ENCODE data around the gene NELFCD.

Gene NELFCD

GRCh38 chr20:59006167-59006863 lies 25.3 kb downstream of the NELFCD start:
- CTCF ChIA-PET = no interaction called here
- DNase-seq (ENCODE audit: extremely low spot score) = no peak
- TF ChIP-seq CTBP1 (IDR thresholded peaks at IDR 0.05; ENCODE audit: borderline replicate concordance) (no peak), SP1 (IDR thresholded peaks at IDR 0.05) (no peak), SUZ12 (IDR thresholded peaks at IDR 0.05) (no peak), ELF4 (IDR thresholded peaks at IDR 0.05) (no peak), L3MBTL2 (conservative IDR thresholded peaks at IDR 0.05) (no peak), BHLHE40 (IDR thresholded peaks at IDR 0.05; ENCODE audit: borderline replicate concordance) (no peak), FOXK2 (IDR thresholded peaks at IDR 0.05) (no peak), ZNF384 (IDR thresholded peaks at IDR 0.05) (no peak), FOXM1 (IDR thresholded peaks at IDR 0.05; ENCODE audit: borderline replicate concordance) (no peak), FOXA1 (IDR thresholded peaks at IDR 0.05) (no peak), LEF1 (IDR thresholded peaks at IDR 0.05; ENCODE audit: borderline replicate concordance) (no peak), HDGF (IDR thresholded peaks at IDR 0.05; ENCODE audit: borderline replicate concordance) (no peak), NFRKB (IDR thresholded peaks at IDR 0.05) (no peak), TARDBP (IDR thresholded peaks at IDR 0.05) (no peak), ARNT (IDR thresholded peaks at IDR 0.05) (no peak)
- TF ChIP-seq, protein P1, sequence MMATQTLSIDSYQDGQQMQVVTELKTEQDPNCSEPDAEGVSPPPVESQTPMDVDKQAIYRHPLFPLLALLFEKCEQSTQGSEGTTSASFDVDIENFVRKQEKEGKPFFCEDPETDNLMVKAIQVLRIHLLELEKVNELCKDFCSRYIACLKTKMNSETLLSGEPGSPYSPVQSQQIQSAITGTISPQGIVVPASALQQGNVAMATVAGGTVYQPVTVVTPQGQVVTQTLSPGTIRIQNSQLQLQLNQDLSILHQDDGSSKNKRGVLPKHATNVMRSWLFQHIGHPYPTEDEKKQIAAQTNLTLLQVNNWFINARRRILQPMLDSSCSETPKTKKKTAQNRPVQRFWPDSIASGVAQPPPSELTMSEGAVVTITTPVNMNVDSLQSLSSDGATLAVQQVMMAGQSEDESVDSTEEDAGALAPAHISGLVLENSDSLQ (IDR thresholded peaks at IDR 0.05) = no peak
- POLR2A ChIA-PET = no interaction called here

GRCh38 chr20:59006864-59007664 lies 26.0 kb downstream of the NELFCD start, which contains the start of gene CTSZ:
Gene CTSZ, minus strand, starts transcription at chr20:59007254. Its CDS starts 126 bp downstream, at chr20:59007128.
- CTCF ChIA-PET = no interaction called here
- DNase-seq (ENCODE audit: extremely low spot score) = no peak
- POLR2A ChIA-PET = no interaction called here
- no peak for TF ChIP-seq HDGF (IDR thresholded peaks at IDR 0.05; ENCODE audit: borderline replicate concordance)

GRCh38 chr20:59007665-59008511 lies 26.8 kb downstream of the NELFCD start:
- CTCF ChIA-PET = no interaction called here
- TF ChIP-seq ELF4 (IDR thresholded peaks at IDR 0.05) (no peak), HDGF (IDR thresholded peaks at IDR 0.05; ENCODE audit: borderline replicate concordance) (no peak), ZNF384 (IDR thresholded peaks at IDR 0.05) (no peak), FOXM1 (IDR thresholded peaks at IDR 0.05; ENCODE audit: borderline replicate concordance) (no peak), FOXA1 (IDR thresholded peaks at IDR 0.05) (no peak), CTBP1 (IDR thresholded peaks at IDR 0.05; ENCODE audit: borderline replicate concordance) (no peak), SP1 (IDR thresholded peaks at IDR 0.05) (no peak), SUZ12 (IDR thresholded peaks at IDR 0.05) (no peak), ARNT (IDR thresholded peaks at IDR 0.05) (no peak), L3MBTL2 (conservative IDR thresholded peaks at IDR 0.05) (no peak), LEF1 (IDR thresholded peaks at IDR 0.05; ENCODE audit: borderline replicate concordance) (no peak), NFRKB (IDR thresholded peaks at IDR 0.05) (no peak), TARDBP (IDR thresholded peaks at IDR 0.05) (no peak)
- TF ChIP-seq, protein P1 (IDR thresholded peaks at IDR 0.05) = no peak
- no peak for DNase-seq (ENCODE audit: extremely low spot score)
- POLR2A ChIA-PET = interaction anchor here (1.9 kb wide), 1 partner anchor 24 kb away, joined by 10 read pairs; the partner anchor contains the start of gene ATP5F1E

- POLR2A ChIA-PET = interaction anchor here (1.9 kb wide), 1 partner anchor 23 kb away, joined by 10 read pairs; the partner anchor contains the start of gene ATP5F1E
- no peak for TF ChIP-seq TARDBP (IDR thresholded peaks at IDR 0.05)
- TF ChIP-seq ELF4 (IDR thresholded peaks at IDR 0.05) = no peak
- TF ChIP-seq NFRKB (IDR thresholded peaks at IDR 0.05) = no peak
- TF ChIP-seq SP1 (IDR thresholded peaks at IDR 0.05) = no peak
- TF ChIP-seq FOXA1 (IDR thresholded peaks at IDR 0.05) = no peak
- TF ChIP-seq BHLHE40 (IDR thresholded peaks at IDR 0.05; ENCODE audit: borderline replicate concordance) = no peak
- CTCF ChIA-PET = interaction anchor here (0.5 kb wide), 1 partner anchor 16 kb away, joined by 3 read pairs; no protein-coding TSS in a partner anchor
- no peak for DNase-seq (ENCODE audit: extremely low spot score)
Observed at GRCh38 chr20:59008715-59009336, 27.8 kb downstream of the NELFCD start.

GRCh38 chr20:59010321-59010994 lies 29.4 kb downstream of the NELFCD start:
- no peak for DNase-seq (ENCODE audit: extremely low spot score)
- TF ChIP-seq FOXK2 (IDR thresholded peaks at IDR 0.05) (no peak), TARDBP (IDR thresholded peaks at IDR 0.05) (no peak), FOXA1 (IDR thresholded peaks at IDR 0.05) (no peak), ELF4 (IDR thresholded peaks at IDR 0.05) (no peak), LEF1 (IDR thresholded peaks at IDR 0.05; ENCODE audit: borderline replicate concordance) (no peak), SUZ12 (IDR thresholded peaks at IDR 0.05) (no peak), BHLHE40 (IDR thresholded peaks at IDR 0.05; ENCODE audit: borderline replicate concordance) (no peak), NFRKB (IDR thresholded peaks at IDR 0.05) (no peak), ARNT (IDR thresholded peaks at IDR 0.05) (no peak), HDGF (IDR thresholded peaks at IDR 0.05; ENCODE audit: borderline replicate concordance) (no peak), L3MBTL2 (conservative IDR thresholded peaks at IDR 0.05) (no peak), FOXM1 (IDR thresholded peaks at IDR 0.05; ENCODE audit: borderline replicate concordance) (no peak), CTBP1 (IDR thresholded peaks at IDR 0.05; ENCODE audit: borderline replicate concordance) (no peak)
- ChIA-PET CTCF (interaction anchor here (0.5 kb wide), 1 partner anchor 392 kb away, joined by 3 read pairs; no protein-coding TSS in a partner anchor), POLR2A (interaction anchor here (0.9 kb wide), 1 partner anchor 21 kb away, joined by 3 read pairs; the partner anchor contains the start of gene ATP5F1E)

Measured in HEK293T (cell line).